Neural progenitor cell (in vitro differentiated cells): Measurements from ENCODE around the gene ANKFY1.

Experiments used
- CTCF ChIP-seq: fragments of 200-600 bp; sonication (generic); IDR thresholded peaks from 2 replicates; pipeline ENCODE4 v1.5.1; 2017; ENCODE audit warnings: antibody characterized with exemption, mild to moderate bottlenecking
- EZH2 ChIP-seq: fragments of 200-600 bp; sonication (generic); IDR thresholded peaks from 2 replicates; pipeline ENCODE4 v1.6.1; 2017; ENCODE audit warnings: antibody characterized with exemption, mild to moderate bottlenecking, moderate library complexity

GRCh38 chr17:4209611-4210010 is 54.2 kb downstream of the ANKFY1 start:
- TF ChIP-seq EZH2 (no peak), CTCF (no peak)
